ENCODE measurements around the gene POU5F1.

Gene POU5F1

DNA sequence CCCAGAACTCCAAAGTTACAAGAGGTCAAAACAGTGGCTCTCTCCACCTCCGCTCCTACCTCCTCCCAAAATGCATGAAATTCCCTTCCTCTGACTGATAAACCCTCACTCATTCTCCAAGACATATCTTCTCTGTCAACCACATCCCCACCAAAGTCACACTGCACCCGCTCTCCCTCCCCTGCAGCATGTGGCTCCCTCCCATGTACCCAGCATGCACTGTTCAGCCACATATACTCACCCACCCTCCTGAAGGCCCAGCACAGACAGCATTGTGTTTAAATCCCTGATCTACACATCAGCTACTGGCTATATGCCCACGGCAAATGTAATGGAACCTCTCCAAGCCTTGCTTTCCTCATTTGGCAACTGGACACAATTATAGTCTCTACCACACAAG lies 5.5 kb upstream of the POU5F1 start:
- H3K9ac ChIP-seq = no peak overlapping the region
- H3K79me2 ChIP-seq (ENCODE audit: insufficient read depth, low read depth) = no peaks in the 10 kb centered on the region
- no peak overlapping the region for H3K27ac ChIP-seq

DNA sequence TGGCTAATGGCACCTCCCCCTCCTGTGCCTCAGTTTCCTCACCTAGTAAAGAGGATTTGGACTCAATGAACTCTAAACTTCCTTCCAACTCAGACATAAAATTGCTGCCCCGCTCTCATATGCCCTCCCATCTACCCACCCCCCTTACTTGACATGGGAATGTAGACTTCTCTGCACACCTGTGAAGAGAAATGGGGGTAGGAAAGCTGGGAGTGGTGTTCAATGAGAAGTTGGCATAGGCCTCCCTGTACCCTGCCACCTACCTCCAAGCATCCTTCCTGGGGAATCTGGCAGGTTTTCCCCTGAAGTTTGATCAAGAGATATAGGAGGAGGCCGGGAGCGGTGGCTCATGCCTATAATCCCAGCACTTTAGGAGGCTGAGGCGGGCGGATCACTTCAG lies 3.9 kb upstream of the POU5F1 start:
- Histone ChIP-seq H3K79me2 (ENCODE audit: insufficient read depth, low read depth) (no peaks in the 10 kb centered on the region), H3K36me3 (ENCODE audit: insufficient read depth) (no peaks in the 10 kb centered on the region), H3K4me1 (ENCODE audit: low read depth, poor library complexity, severe bottlenecking) (peaks cover 7% of the 10 kb centered on the region), H3K27me3 (ENCODE audit: insufficient read depth, low read depth) (no peaks in the 10 kb centered on the region), H4K20me1 (ENCODE audit: insufficient read depth) (no peaks in the 10 kb centered on the region), H3K27ac (no peak overlapping the region), H3K4me3 (IDR thresholded peaks at IDR 0.05; ENCODE audit: insufficient read depth, low read depth, low read length) (no peak overlapping the region), H2AFZ (ENCODE audit: low read depth) (no peak overlapping the region), H3K9ac (no peak overlapping the region), H3K4me2 (no peak overlapping the region)
- TF ChIP-seq, protein P1, sequence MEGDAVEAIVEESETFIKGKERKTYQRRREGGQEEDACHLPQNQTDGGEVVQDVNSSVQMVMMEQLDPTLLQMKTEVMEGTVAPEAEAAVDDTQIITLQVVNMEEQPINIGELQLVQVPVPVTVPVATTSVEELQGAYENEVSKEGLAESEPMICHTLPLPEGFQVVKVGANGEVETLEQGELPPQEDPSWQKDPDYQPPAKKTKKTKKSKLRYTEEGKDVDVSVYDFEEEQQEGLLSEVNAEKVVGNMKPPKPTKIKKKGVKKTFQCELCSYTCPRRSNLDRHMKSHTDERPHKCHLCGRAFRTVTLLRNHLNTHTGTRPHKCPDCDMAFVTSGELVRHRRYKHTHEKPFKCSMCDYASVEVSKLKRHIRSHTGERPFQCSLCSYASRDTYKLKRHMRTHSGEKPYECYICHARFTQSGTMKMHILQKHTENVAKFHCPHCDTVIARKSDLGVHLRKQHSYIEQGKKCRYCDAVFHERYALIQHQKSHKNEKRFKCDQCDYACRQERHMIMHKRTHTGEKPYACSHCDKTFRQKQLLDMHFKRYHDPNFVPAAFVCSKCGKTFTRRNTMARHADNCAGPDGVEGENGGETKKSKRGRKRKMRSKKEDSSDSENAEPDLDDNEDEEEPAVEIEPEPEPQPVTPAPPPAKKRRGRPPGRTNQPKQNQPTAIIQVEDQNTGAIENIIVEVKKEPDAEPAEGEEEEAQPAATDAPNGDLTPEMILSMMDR (conservative IDR thresholded peaks at IDR 0.05; ENCODE audit: low read depth, low read length) = no peak

More for the DNA sequence above, 5.5 kb upstream of the POU5F1 start:
- Histone ChIP-seq H3K36me3 (ENCODE audit: insufficient read depth) (no peaks in the 10 kb centered on the region), H3K27me3 (ENCODE audit: insufficient read depth, low read depth) (no peaks in the 10 kb centered on the region), H3K4me1 (ENCODE audit: low read depth, poor library complexity, severe bottlenecking) (peaks cover 8% of the 10 kb centered on the region), H3K4me3 (IDR thresholded peaks at IDR 0.05; ENCODE audit: insufficient read depth, low read depth, low read length) (no peak overlapping the region), H4K20me1 (ENCODE audit: insufficient read depth) (no peaks in the 10 kb centered on the region), H2AFZ (ENCODE audit: low read depth) (no peak overlapping the region), H3K4me2 (no peak overlapping the region)
- TF ChIP-seq, protein P1 (conservative IDR thresholded peaks at IDR 0.05; ENCODE audit: low read depth, low read length) = no peak

DNA sequence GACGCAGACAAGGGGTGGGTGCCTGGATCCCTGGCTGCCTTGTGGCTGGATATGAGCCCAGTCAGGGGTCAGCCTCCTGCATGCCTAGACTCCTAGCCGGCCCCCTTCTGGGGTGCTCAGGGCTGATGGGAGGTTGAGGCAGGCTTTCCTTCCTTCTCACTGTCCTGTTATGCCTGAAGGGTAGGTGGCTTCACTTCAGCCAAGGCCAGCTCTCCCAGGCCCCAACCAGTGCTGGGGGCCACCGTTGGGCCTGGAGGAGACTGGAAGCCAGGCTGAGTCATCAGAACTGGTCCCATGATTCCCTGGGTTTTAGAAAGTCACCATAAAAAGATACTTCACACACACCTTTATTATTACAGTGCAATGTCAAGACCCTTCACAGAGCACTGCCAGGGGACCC lies 2.9 kb upstream of the POU5F1 start:
- Histone ChIP-seq H3K79me2 (ENCODE audit: insufficient read depth, low read depth) (no peaks in the 10 kb centered on the region), H3K27ac (no peak overlapping the region), H3K4me3 (IDR thresholded peaks at IDR 0.05; ENCODE audit: insufficient read depth, low read depth, low read length) (no peak overlapping the region), H3K36me3 (ENCODE audit: insufficient read depth) (no peaks in the 10 kb centered on the region), H2AFZ (ENCODE audit: low read depth) (no peak overlapping the region), H3K9ac (no peak overlapping the region), H3K4me2 (no peak overlapping the region), H3K27me3 (ENCODE audit: insufficient read depth, low read depth) (no peaks in the 10 kb centered on the region), H3K4me1 (ENCODE audit: low read depth, poor library complexity, severe bottlenecking) (no peaks in the 10 kb centered on the region), H4K20me1 (ENCODE audit: insufficient read depth) (no peaks in the 10 kb centered on the region)
- TF ChIP-seq, protein P1 (conservative IDR thresholded peaks at IDR 0.05; ENCODE audit: low read depth, low read length) = no peak

DNA sequence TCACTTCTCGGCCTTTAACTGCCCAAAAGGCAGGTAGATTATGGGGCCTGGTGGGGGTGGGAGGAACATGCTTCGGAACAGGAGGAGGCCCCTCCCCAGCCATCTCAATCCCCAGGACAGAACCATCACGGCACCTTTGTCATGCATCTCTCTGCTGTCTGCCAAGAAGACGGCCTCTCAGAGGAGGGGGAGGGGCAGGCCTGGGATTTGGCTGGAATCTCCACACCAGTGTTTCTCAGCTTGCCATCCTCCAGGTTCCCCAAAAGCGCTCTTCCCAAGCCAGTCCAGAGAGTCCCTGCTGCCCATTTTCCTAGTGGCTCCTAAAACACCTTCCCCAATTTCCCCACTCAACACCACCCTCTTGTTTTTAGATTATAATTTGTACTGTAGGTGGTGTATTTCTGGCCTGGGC lies 2.5 kb upstream of the POU5F1 start:
- H3K27ac ChIP-seq = no peak overlapping the region

More for the DNA sequence above, 2.5 kb upstream of the POU5F1 start:
- H3K27me3 ChIP-seq (ENCODE audit: insufficient read depth, low read depth) = no peaks in the 10 kb centered on the region
- no peak overlapping the region for H3K9ac ChIP-seq
- H3K4me1 ChIP-seq (ENCODE audit: low read depth, poor library complexity, severe bottlenecking) = no peaks in the 10 kb centered on the region
- H4K20me1 ChIP-seq (ENCODE audit: insufficient read depth) = no peaks in the 10 kb centered on the region
- H3K4me3 ChIP-seq (IDR thresholded peaks at IDR 0.05; ENCODE audit: insufficient read depth, low read depth, low read length) = no peak overlapping the region
- no peaks in the 10 kb centered on the region for H3K79me2 ChIP-seq (ENCODE audit: insufficient read depth, low read depth)
- no peak overlapping the region for H3K4me2 ChIP-seq
- H3K36me3 ChIP-seq (ENCODE audit: insufficient read depth) = no peaks in the 10 kb centered on the region
- TF ChIP-seq, protein P1 (conservative IDR thresholded peaks at IDR 0.05; ENCODE audit: low read depth, low read length) = no peak
- no peak overlapping the region for H2AFZ ChIP-seq (ENCODE audit: low read depth)
